HepG2 (cell line): Measurements from ENCODE around the gene ANKRD11.

Experiments used
- MAZ ChIP-seq, 2 experiments: sonication (generic) in 1 of 2; formaldehyde crosslinking in 1 of 2; IDR thresholded peaks; 2 replicates each; pipeline versions ENCODE4 v1.5.0 to v1.6.1; 2012 to 2020; ENCODE audit warnings: low read depth in 2 of 2, mild to moderate bottlenecking in 2 of 2, borderline replicate concordance in 1 of 2, improper control_type of control experiment in 1 of 2, low read length in 1 of 2, missing genetic modification reagents in 1 of 2, moderate library complexity in 1 of 2
- POLR2A ChIP-seq, 2 experiments: IDR thresholded peaks; 2 replicates each; pipeline ENCODE4 v1.6.1; 2011; ENCODE audit warnings: low read depth in 2 of 2, low read length in 2 of 2, mild to moderate bottlenecking in 1 of 2, moderate library complexity in 1 of 2; ENCODE audit not compliant: insufficient read depth in 1 of 2
- POLR2AphosphoS5 ChIP-seq: IDR thresholded peaks from 2 replicates; pipeline ENCODE4 v1.6.1; 2012; ENCODE audit warnings: low read depth, low read length
- TAF1 ChIP-seq: sonication (generic); formaldehyde crosslinking; IDR thresholded peaks from 2 replicates; pipeline ENCODE4 v1.4.0; 2020; ENCODE audit warnings: missing genetic modification reagents
- TOPORS ChIP-seq: sonication (generic); formaldehyde crosslinking; IDR thresholded peaks from 2 replicates; pipeline ENCODE4 v1.8.0; 2023; ENCODE audit warnings: mild to moderate bottlenecking, missing genetic modification reagents
- TRIM24 ChIP-seq: sonication (generic); formaldehyde crosslinking; IDR thresholded peaks from 2 replicates; pipeline ENCODE4 v1.8.0; 2022; ENCODE audit warnings: mild to moderate bottlenecking, missing genetic modification reagents
- ZFP36 ChIP-seq: fragments of 150-350 bp; IDR thresholded peaks from 2 replicates; pipeline ENCODE4 v1.6.1; 2018; ENCODE audit warnings: borderline replicate concordance, low read length, low read depth; ENCODE audit not compliant: partially characterized antibody
- ZNF468 ChIP-seq: sonication (generic); formaldehyde crosslinking; IDR thresholded peaks from 2 replicates; pipeline ENCODE4 v1.8.0; 2022; ENCODE audit warnings: mild to moderate bottlenecking, moderate library complexity, missing genetic modification reagents
- ZNF569 ChIP-seq: sonication (generic); formaldehyde crosslinking; IDR thresholded peaks from 2 replicates; pipeline ENCODE4 v1.5.0; 2020; ENCODE audit warnings: mild to moderate bottlenecking, missing genetic modification reagents, moderate library complexity, borderline replicate concordance
- ZNF777 ChIP-seq: sonication (generic); formaldehyde crosslinking; IDR thresholded peaks from 2 replicates; pipeline ENCODE4 v1.4.0; 2020; ENCODE audit warnings: missing genetic modification reagents
- ZNF841 ChIP-seq: sonication (generic); formaldehyde crosslinking; IDR thresholded peaks from 2 replicates; pipeline ENCODE4 v1.8.1; 2023; ENCODE audit warnings: missing genetic modification reagents, borderline replicate concordance
- TF ChIP-seq, protein P1 (sequence below): sonication (generic); formaldehyde crosslinking; IDR thresholded peaks from 2 replicates; pipeline ENCODE4 v1.5.0; 2020; ENCODE audit warnings: mild to moderate bottlenecking, missing genetic modification reagents, moderate library complexity
- TF ChIP-seq, protein P2 (sequence below): sonication (generic); formaldehyde crosslinking; IDR thresholded peaks from 2 replicates; pipeline ENCODE4 v1.4.0; 2020; ENCODE audit warnings: missing genetic modification reagents

DNA sequence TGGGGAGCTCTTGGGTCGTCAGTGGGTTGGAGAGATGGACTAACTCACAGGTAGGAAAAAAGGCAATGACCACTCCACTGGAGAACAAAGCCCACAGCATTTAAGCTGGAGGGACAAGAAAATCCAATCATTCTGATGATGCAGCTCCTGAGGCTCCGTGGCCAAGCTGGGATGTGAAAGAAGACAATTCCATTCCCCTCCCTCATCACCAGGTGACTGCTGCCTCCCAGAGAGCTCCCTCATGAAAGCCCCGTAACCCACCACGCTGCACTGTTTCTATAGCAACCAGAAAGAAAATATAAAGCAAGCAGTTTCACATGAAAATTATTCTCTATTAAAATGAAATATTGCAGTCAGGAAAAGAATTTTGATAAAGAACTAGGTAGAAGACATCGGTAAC lies 15.2 kb downstream of the ANKRD11 start:
- TF ChIP-seq ZNF569, result no peak
- TF ChIP-seq ZNF777 (CRISPR knock-in tag), result no peak
- TF ChIP-seq, protein P1, sequence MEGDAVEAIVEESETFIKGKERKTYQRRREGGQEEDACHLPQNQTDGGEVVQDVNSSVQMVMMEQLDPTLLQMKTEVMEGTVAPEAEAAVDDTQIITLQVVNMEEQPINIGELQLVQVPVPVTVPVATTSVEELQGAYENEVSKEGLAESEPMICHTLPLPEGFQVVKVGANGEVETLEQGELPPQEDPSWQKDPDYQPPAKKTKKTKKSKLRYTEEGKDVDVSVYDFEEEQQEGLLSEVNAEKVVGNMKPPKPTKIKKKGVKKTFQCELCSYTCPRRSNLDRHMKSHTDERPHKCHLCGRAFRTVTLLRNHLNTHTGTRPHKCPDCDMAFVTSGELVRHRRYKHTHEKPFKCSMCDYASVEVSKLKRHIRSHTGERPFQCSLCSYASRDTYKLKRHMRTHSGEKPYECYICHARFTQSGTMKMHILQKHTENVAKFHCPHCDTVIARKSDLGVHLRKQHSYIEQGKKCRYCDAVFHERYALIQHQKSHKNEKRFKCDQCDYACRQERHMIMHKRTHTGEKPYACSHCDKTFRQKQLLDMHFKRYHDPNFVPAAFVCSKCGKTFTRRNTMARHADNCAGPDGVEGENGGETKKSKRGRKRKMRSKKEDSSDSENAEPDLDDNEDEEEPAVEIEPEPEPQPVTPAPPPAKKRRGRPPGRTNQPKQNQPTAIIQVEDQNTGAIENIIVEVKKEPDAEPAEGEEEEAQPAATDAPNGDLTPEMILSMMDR (CRISPR knock-in tag), result no peak
- TF ChIP-seq, protein P2, sequence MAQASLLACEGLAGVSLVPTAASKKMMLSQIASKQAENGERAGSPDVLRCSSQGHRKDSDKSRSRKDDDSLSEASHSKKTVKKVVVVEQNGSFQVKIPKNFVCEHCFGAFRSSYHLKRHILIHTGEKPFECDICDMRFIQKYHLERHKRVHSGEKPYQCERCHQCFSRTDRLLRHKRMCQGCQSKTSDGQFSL (CRISPR knock-in tag), result no peak
- no peak for TF ChIP-seq TAF1 (CRISPR knock-in tag)
- no peak for TF ChIP-seq POLR2AphosphoS5
- no peak for TF ChIP-seq TOPORS (CRISPR knock-in tag)
- no peak for TF ChIP-seq POLR2A (IDR thresholded peaks at IDR 0.05; ENCODE audit: insufficient read depth in 1 of 2, low read depth in 2 of 2, low read length in 2 of 2)
- no peak for TF ChIP-seq TRIM24 (CRISPR knock-in tag)
- TF ChIP-seq ZNF468, result no peak
- TF ChIP-seq ZNF841 (CRISPR knock-in tag), result no peak
- TF ChIP-seq MAZ (IDR thresholded peaks at IDR 0.05; ENCODE audit: borderline replicate concordance, low read depth, low read length), result no peak
- TF ChIP-seq MAZ (CRISPR knock-in tag; IDR thresholded peaks at IDR 0.05; ENCODE audit: low read depth), result no peak
- no peak for TF ChIP-seq ZFP36
